Stimulated activated CD4-positive, alpha-beta T cell treated with anti-CD3 and anti-CD28 coated beads, Interleukin-4, amount 100 ng/mL, for 48 hours (primary cell): ENCODE data around the gene POLRMT.

ENCODE experiments used
- DNase-seq, 2 donors: peaks; one replicate each; pipeline ENCODE4 v3.0.0-alpha.2; 2020; ENCODE audit warnings: low read depth in 2 of 2

POLRMT gene

GRCh38 chr19:662962-663681, 29.8 kb upstream of the POLRMT start, which contains the start of gene RNF126:
Gene RNF126 (minus strand): TSS chr19:663214. CDS start chr19:663121, 93 bp downstream.
- DNase-seq: peak; percentile 92 to 98

GRCh38 chr19:662207-662961, 29.0 kb upstream of the POLRMT start:
- peak; percentile 64 to 65 for DNase-seq

- peak in 1 of 2 donors; percentile 57 for DNase-seq
Observed at GRCh38 chr19:661427-662196, 28.3 kb upstream of the POLRMT start.

- DNase-seq: no peak
Observed at GRCh38 chr19:660793-661426, 27.6 kb upstream of the POLRMT start.

- DNase-seq: no peak
Observed at GRCh38 chr19:658916-659839, 25.8 kb upstream of the POLRMT start.

- no peak for DNase-seq
Observed at GRCh38 chr19:658059-658839, 24.9 kb upstream of the POLRMT start.

GRCh38 chr19:657611-658010, 24.3 kb upstream of the POLRMT start:
- no peak for DNase-seq

GRCh38 chr19:656751-657559, 23.6 kb upstream of the POLRMT start:
- no peak for DNase-seq

GRCh38 chr19:655691-656090, 22.4 kb upstream of the POLRMT start:
- no peak for DNase-seq

- no peak for DNase-seq
Observed at GRCh38 chr19:653425-653824, 20.1 kb upstream of the POLRMT start.

GRCh38 chr19:652467-653389, 19.4 kb upstream of the POLRMT start:
- DNase-seq: no peak

- DNase-seq: no peak
Observed at GRCh38 chr19:651991-652390, 18.7 kb upstream of the POLRMT start.

GRCh38 chr19:651114-651818, 17.9 kb upstream of the POLRMT start:
- DNase-seq: no peak

- DNase-seq: no peak
Observed at GRCh38 chr19:650121-650520, 16.8 kb upstream of the POLRMT start.

- no peak for DNase-seq
Observed at GRCh38 chr19:648904-649801, 15.8 kb upstream of the POLRMT start.

GRCh38 chr19:648305-648704, 15.0 kb upstream of the POLRMT start:
- DNase-seq: no peak
